Measurements from ENCODE around the gene ZC3H12A. TPM values are rescaled to one million over a fixed set of nuclear protein-coding genes. Genes with fewer than 3 reads are reported as not detected.

ZC3H12A gene
- total and polyA plus RNA-seq, 3 donors from 2014 or later: 6.3 to 9.0 (median 8.2) TPM

- no peak overlapping the region for H3K27ac ChIP-seq
- 72 to 78% methylated on average over 15 of the region's 15 CpGs for WGBS, 2 donors
- H3K4me3 ChIP-seq: no peak overlapping the region
- no peaks in the 10 kb centered on the region for H3K36me3 ChIP-seq (ENCODE audit: low read depth, missing control alignments)
- peaks cover 51% of the 10 kb centered on the region for H3K4me1 ChIP-seq
- intact Hi-C loops (cut with DNase I; ENCODE audit: low total_unique reads): no loop called here
- TF ChIP-seq CTCF (IDR thresholded peaks at IDR 0.05) (no peak), POLR2A (IDR thresholded peaks at IDR 0.05) (no peak)
- no peaks in the 10 kb centered on the region for H3K9me3 ChIP-seq
- H3K27me3 ChIP-seq: no peaks in the 10 kb centered on the region
- no peak for DNase-seq
Observed at GRCh38 chr1:37483785-37484184, 9.4 kb downstream of the ZC3H12A start.

- intact Hi-C loops (cut with DNase I; ENCODE audit: low total_unique reads): no loop called here
- H3K27me3 ChIP-seq: no peaks in the 10 kb centered on the region
- no peaks in the 10 kb centered on the region for H3K36me3 ChIP-seq (ENCODE audit: low read depth, missing control alignments)
- H3K4me1 ChIP-seq: peaks cover 44% of the 10 kb centered on the region
- H3K4me3 ChIP-seq: no peak overlapping the region
- DNase-seq: no peak
- no peaks in the 10 kb centered on the region for H3K9me3 ChIP-seq
- H3K27ac ChIP-seq: peak overlapping the region in 1 of 2 donors; percentile 36
- WGBS, 2 donors: 39 to 64% methylated on average over 6 to 7 of the region's 7 CpGs
- TF ChIP-seq POLR2A (IDR thresholded peaks at IDR 0.05) (no peak), CTCF (IDR thresholded peaks at IDR 0.05) (no peak)
Observed at GRCh38 chr1:37484325-37485051, 10.1 kb downstream of the ZC3H12A start.

GRCh38 chr1:37485902-37486679 lies 11.7 kb downstream of the ZC3H12A start:
- H3K27ac ChIP-seq: peak overlapping the region in 1 of 2 donors; percentile 36
- H3K36me3 ChIP-seq (ENCODE audit: low read depth, missing control alignments): no peaks in the 10 kb centered on the region
- 36 to 52% methylated on average over 5 to 6 of the region's 6 CpGs for WGBS, 2 donors
- no peaks in the 10 kb centered on the region for H3K9me3 ChIP-seq
- DNase-seq: no peak
- H3K4me1 ChIP-seq: peaks cover 35% of the 10 kb centered on the region
- no peak for TF ChIP-seq CTCF (IDR thresholded peaks at IDR 0.05)
- no peak for TF ChIP-seq POLR2A (IDR thresholded peaks at IDR 0.05)
- intact Hi-C loops (cut with DNase I; ENCODE audit: low total_unique reads): no loop called here
- no peak overlapping the region for H3K4me3 ChIP-seq
- H3K27me3 ChIP-seq: no peaks in the 10 kb centered on the region

GRCh38 chr1:37486680-37487618 lies 12.6 kb downstream of the ZC3H12A start:
- H3K27ac ChIP-seq: peak overlapping the region in 1 of 2 donors; percentile 16
- no peak overlapping the region for H3K4me3 ChIP-seq
- peaks cover 35% of the 10 kb centered on the region for H3K4me1 ChIP-seq
- WGBS, 2 donors: 36 to 53% methylated on average over 2 to 10 of the region's 10 CpGs
- no peaks in the 10 kb centered on the region for H3K9me3 ChIP-seq
- DNase-seq: peak; percentile 79
- no peaks in the 10 kb centered on the region for H3K36me3 ChIP-seq (ENCODE audit: low read depth, missing control alignments)
- H3K27me3 ChIP-seq: no peaks in the 10 kb centered on the region
- intact Hi-C loops (cut with DNase I; ENCODE audit: low total_unique reads): no loop called here
- no peak for TF ChIP-seq POLR2A (IDR thresholded peaks at IDR 0.05)
- peak; percentile 88 to 94 (median 89) for TF ChIP-seq CTCF (IDR thresholded peaks at IDR 0.05)

Measured in testis (tissue), 3 donors.